Kidney epithelial cell (primary cell): ENCODE results near the gene TIGD1. TPM values are rescaled to one million over a fixed set of nuclear protein-coding genes. Genes with fewer than 3 reads are reported as not detected.

Experiments used
- DNase-seq: peaks from one replicate; pipeline ENCODE4 v3.0.0-alpha.2; 2010; ENCODE audit warnings: low read depth
- H3K27me3 ChIP-seq: 2 replicates; pipeline ENCODE4 v1.6.0; 2011; ENCODE audit warnings: low read length; ENCODE audit not compliant: control insufficient read depth, insufficient read depth
- H3K36me3 ChIP-seq: 2 replicates; pipeline ENCODE4 v1.5.1; 2011; ENCODE audit warnings: low read length; ENCODE audit not compliant: control insufficient read depth, insufficient read depth
- H3K4me3 ChIP-seq: 2 replicates; pipeline ENCODE4 v1.5.1; 2011; ENCODE audit warnings: low read depth, mild to moderate bottlenecking, control low read depth, low read length
- CTCF ChIP-seq: IDR thresholded peaks from 2 replicates; pipeline ENCODE4 v1.5.1; 2011; ENCODE audit warnings: mild to moderate bottlenecking, moderate library complexity, low read length, control low read depth, inconsistent platforms; ENCODE audit not compliant: insufficient read depth, poor library complexity, severe bottlenecking
- total RNA-seq: library from RNA; depleted of rRNA; stranded (reverse); fragments of >200 nt; gene quantifications from 2 replicates; pipeline ENCODE4 v1.2.3, GENCODE V29; 2015

TIGD1 gene
- total RNA-seq, 1 donor from 2014 or later: 2.9 TPM

- TF ChIP-seq CTCF: no peak
- no peak overlapping the region for H3K4me3 ChIP-seq
- H3K36me3 ChIP-seq: no peaks in the 10 kb centered on the region
- H3K27me3 ChIP-seq: peaks cover 63% of the 10 kb centered on the region
- DNase-seq: no peak
These were observed 31.5 kb downstream of the TIGD1 start for GRCh38 chr2:232518844-232519243.

GRCh38 chr2:232516551-232516950 is 33.8 kb downstream of the TIGD1 start:
- DNase-seq: no peak
- peaks cover 60% of the 10 kb centered on the region for H3K27me3 ChIP-seq
- TF ChIP-seq CTCF: no peak

GRCh38 chr2:232515639-232516038 is 34.7 kb downstream of the TIGD1 start:
- no peak for DNase-seq
- H3K27me3 ChIP-seq: peaks cover 58% of the 10 kb centered on the region
- H3K36me3 ChIP-seq: no peaks in the 10 kb centered on the region
- H3K4me3 ChIP-seq: no peak overlapping the region
- no peak for TF ChIP-seq CTCF

More at GRCh38 chr2:232516551-232516950, 33.8 kb downstream of the TIGD1 start:
- H3K4me3 ChIP-seq: no peak overlapping the region
- H3K36me3 ChIP-seq: no peaks in the 10 kb centered on the region

- Histone ChIP-seq H3K36me3 (no peaks in the 10 kb centered on the region), H3K27me3 (peaks cover 44% of the 10 kb centered on the region), H3K4me3 (no peak overlapping the region)
- TF ChIP-seq CTCF: no peak
- DNase-seq: no peak
These were observed 37.0 kb downstream of the TIGD1 start for GRCh38 chr2:232513353-232513752.

- no peak for DNase-seq
These were observed 37.8 kb downstream of the TIGD1 start for GRCh38 chr2:232512602-232513001.

More at GRCh38 chr2:232512602-232513001, 37.8 kb downstream of the TIGD1 start:
- Histone ChIP-seq H3K27me3 (peaks cover 45% of the 10 kb centered on the region), H3K4me3 (no peak overlapping the region), H3K36me3 (no peaks in the 10 kb centered on the region)
- TF ChIP-seq CTCF: no peak
